ENCODE results near the gene FAM117A. TPM values are rescaled to one million over a fixed set of nuclear protein-coding genes. Genes with fewer than 3 reads are reported as not detected.

The FAM117A gene
- total RNA-seq, 1 donor from 2014 or later = 7.8 TPM

- DNase-seq = peak; percentile 100
These were observed 56.1 kb downstream of the FAM117A start, which contains the start of gene SLC35B1 for GRCh38 chr17:49707608-49708514. Gene SLC35B1, minus strand, starts transcription at chr17:49707964. Its CDS starts 131 bp downstream, at chr17:49707833.

DNA sequence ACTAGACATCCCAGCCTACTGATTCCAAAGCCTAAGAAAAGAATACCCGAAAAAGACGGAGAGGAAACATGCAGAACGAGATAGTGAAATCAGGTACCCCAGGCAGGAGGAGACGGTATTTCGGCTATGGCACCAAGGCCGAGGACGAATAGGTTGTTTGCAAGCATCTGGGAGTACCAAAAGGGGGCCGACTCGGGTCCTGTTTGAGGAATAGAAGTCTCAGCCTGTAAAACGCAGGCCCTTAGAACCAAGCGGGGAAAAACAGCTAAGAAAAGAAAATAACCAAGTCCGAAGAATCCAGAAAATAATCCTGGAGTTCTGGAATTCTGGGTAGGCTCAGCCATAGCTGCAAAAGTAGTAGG lies 56.7 kb downstream of the FAM117A start:
- no peak for DNase-seq

DNA sequence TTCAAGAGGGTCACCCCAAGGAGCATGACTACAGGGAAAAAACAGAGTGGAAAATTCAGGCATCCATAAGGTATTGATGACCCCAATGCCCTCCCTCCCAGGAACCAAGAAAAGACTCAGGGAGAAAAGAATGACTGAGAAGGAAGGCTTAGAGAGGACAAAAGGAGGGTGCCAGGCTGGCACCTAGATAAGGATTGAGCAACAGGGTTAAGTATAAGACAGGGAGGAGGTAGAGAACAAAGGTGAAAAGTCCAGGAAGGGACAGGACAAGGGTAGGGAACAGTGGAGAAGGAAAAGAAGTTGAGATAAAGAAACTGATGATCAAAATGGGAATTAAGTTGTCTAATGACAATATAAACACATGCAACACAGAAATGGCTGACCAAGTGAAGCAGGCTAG lies 58.7 kb downstream of the FAM117A start:
- no peak for DNase-seq

- DNase-seq = peak; percentile 32
These were observed 60.2 kb downstream of the FAM117A start for GRCh38 chr17:49703557-49704277.

- no peak for DNase-seq
These were observed 63.0 kb downstream of the FAM117A start for GRCh38 chr17:49700960-49701359.

GRCh38 chr17:49699966-49700575 lies 63.9 kb downstream of the FAM117A start:
- no peak for DNase-seq

GRCh38 chr17:49698005-49698404 lies 65.9 kb downstream of the FAM117A start:
- peak; percentile 22 for DNase-seq

DNA sequence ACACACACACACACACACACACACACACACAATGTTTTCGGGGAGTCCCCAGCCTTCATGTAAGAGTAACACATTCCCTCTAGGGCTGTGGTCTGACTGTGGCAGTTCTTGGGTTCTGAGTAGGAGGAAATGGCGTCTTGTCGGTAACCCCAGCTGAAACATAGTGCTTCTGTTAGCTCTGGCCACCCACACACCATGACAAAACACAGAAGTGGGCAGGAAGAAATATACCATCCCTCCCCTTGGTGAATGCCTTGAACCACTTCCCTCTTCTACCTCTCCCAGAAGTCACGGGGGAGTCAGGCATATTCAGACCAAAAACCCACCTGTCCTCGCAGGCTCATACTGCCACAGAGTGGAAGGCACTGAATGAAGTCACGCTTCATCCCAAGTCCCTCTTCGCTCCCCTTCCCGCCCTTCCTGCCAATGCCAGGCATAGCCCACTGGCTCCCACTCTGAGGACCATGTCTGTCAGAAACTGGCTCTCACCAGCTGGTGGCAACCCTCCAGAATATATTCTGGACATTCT lies 67.6 kb downstream of the FAM117A start:
- DNase-seq = no peak

GRCh38 chr17:49695698-49696232 lies 68.2 kb downstream of the FAM117A start:
- DNase-seq = no peak

- DNase-seq = peak; percentile 68
These were observed 68.9 kb downstream of the FAM117A start for GRCh38 chr17:49694847-49695697.

GRCh38 chr17:49692751-49693150 lies 71.2 kb downstream of the FAM117A start:
- no peak for DNase-seq

DNA sequence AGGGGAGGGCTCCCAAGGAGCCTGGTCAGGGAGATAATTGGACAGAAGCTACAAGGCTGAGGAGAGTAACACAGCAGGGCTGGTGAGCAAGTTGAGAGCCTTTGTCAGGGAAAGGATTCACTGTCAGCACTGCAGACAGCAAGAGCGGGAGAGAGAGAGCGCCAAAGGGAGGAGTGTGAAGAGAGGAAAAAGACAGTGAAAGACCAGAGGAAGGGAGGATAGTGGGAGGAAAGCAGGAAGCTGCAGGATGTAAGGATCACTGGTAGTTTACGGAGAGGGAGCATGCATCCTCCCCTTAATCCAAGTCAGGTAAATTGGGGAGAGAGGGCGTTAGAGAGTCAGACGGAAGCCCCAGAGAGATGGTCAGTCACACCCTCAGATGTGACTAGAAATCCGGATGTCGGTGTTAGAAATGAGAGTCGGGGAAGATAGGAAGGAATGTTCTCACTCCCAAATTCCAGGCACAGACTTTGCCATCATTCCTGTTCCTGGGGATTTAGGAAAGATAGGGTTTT lies 72.2 kb downstream of the FAM117A start:
- DNase-seq = no peak

- DNase-seq = no peak
These were observed 72.8 kb downstream of the FAM117A start for GRCh38 chr17:49691086-49691676.

DNA sequence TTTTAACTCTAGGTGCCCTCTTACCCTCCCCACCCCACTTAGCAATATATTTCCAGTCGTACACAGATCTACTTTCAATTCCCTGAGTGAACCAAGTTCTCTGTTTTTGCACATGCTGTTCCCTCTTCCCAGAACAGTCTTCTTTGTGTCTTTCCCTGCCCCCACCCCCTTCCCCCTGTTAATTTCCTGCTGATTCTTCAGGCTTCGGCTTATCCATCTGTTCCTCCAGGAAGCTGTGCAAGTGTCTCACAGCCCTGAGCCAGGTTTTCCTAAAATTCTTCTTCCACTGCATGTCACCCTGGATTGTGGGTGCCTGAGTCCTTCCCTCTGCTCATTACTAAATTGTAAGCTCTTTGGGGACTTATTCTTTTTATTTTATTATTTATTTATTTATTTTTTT lies 73.7 kb downstream of the FAM117A start:
- DNase-seq = no peak

DNA sequence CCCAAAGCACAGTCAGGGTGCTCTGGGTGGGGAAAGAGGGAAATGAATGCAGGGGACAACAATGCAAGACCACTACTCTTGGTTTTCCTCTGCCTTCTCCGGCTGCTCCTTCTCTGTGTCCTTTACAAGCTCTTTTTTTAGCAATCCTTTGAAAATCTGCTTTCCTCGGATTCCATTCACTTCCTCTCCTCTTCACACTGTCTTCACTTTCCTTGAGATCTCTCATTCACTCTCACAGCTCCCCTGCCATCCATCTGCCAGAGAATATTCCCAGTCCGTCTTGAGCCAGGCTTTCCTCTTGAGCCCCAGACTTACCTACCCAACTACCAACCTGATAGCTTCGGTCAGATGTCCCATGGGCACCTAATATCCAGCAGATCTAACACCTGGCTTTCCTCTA lies 75.1 kb downstream of the FAM117A start:
- no peak for DNase-seq

DNA sequence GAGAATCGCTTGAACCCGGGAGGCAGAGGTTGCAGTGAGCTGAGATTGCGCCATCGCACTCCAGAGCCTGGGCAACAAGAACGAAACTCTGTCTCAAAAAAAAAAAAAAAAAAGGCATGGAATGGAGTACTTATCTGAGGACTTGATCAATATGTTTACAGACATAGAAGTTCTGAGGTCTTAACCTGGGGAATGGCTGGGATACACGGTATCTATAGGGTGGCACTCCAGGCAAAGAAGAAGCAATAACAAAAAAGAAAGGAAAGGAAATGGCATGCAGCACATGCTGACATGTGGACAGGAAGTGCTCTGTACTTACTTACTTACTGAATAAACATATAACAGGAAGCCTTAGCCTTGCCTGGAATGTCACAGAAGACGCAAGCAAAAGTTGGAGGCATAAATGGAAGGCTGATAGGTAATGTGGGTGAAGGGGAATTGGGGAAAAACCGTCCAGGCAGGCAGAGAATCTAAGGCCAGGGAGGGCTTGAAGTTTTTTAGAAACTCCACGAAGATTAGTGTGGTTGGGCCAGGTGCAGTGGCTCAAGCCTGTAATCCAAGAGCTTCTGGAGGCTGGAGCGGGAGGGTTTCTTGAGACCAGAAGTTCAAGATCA lies 75.9 kb downstream of the FAM117A start:
- DNase-seq = peak; percentile 22

- DNase-seq = no peak
These were observed 82.6 kb downstream of the FAM117A start for GRCh38 chr17:49681106-49681979.

DNA sequence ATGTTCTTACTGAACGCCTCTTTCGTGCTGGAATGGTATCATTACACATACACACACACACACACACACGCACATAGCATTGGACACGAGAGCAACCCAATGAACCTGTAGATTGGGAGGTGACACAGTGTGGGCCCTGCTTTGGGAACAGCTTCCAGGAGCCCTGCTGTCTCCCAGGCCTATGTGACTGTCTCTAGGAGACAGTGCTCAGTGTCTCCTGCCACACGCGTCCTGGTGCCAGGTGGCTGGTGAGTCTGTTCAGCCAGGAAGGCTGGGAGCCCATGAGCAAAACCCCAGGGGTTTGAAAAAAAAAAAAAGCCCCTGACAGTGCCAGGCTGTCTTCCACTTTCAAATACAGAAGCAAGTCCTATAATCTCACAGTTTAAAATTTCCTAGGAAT lies 83.6 kb downstream of the FAM117A start:
- DNase-seq = no peak

Data from tongue (tissue), 2 donors.